T-helper 17 cell (primary cell): ENCODE results near the gene KCNH3. TPM values are rescaled to one million over a fixed set of nuclear protein-coding genes. Genes with fewer than 3 reads are reported as not detected.

Experiments
- total RNA-seq, 4 donors: library from RNA in 2 of 4; stranded (reverse) in 2 of 4; gene quantifications; one replicate each; pipeline ENCODE4 v1.2.3 and lab custom pipeline; 2022 to 2026

Gene KCNH3
- total RNA-seq, 2 donors from 2014 or later = 2.7 to 3.1 TPM

Other genes starting within 250 kb of the KCNH3 start
- gene PRPH, start 243.9 kb upstream of the KCNH3 start, total RNA-seq = not detected
- under 1 TPM in 1 of 2 donors, not detected in 1; 0.55 TPM for gene TROAP, start 215.8 kb upstream of the KCNH3 start, total RNA-seq
- gene C1QL4, start 201.8 kb upstream of the KCNH3 start, total RNA-seq = not detected
- not detected for gene DNAJC22, start 192.1 kb upstream of the KCNH3 start, total RNA-seq
- gene SPATS2, start 171.6 kb upstream of the KCNH3 start, total RNA-seq = 1 to 10 TPM; 5.2 TPM
- gene MCRS1, start 29.1 kb downstream of the KCNH3 start, total RNA-seq = 10 to 100 TPM; 78.0 to 92.2 TPM
- under 1 TPM; 0.37 to 0.39 TPM for gene FAM186B, start 66.6 kb downstream of the KCNH3 start, total RNA-seq
- gene PRPF40B, start 84.5 kb downstream of the KCNH3 start, total RNA-seq = 1 to 10 TPM; 5.6 to 7.1 TPM
- 10 to 100 TPM; 17.0 to 19.7 TPM for gene FMNL3, start 168.4 kb downstream of the KCNH3 start, total RNA-seq
- gene TMBIM6, start 202.5 kb downstream of the KCNH3 start, total RNA-seq = 100 to 1,000 TPM; 325 to 376 TPM